IPS-20b (cell line): Measurements from ENCODE around the gene COL20A1.
"Not testable (repeated sequence)": the region's sequence is repeated elsewhere in the genome, so short reads cannot be mapped to it uniquely, and the experiment has no call there.

Experiments used
- H3K27ac ChIP-seq: one replicate; pipeline ENCODE4 v1.5.1; 2013; ENCODE audit warnings: low read length
- H3K27me3 ChIP-seq: 2 replicates; pipeline ENCODE4 v1.6.1; 2013; ENCODE audit warnings: mild to moderate bottlenecking, low read length, inconsistent platforms; ENCODE audit not compliant: insufficient read depth
- H3K36me3 ChIP-seq: 2 replicates; pipeline ENCODE4 v1.6.1; 2013; ENCODE audit warnings: low read depth, mild to moderate bottlenecking, inconsistent platforms, low read length, moderate library complexity; ENCODE audit not compliant: insufficient read depth
- H3K4me1 ChIP-seq: 2 replicates; pipeline ENCODE4 v1.6.1; 2013; ENCODE audit warnings: mild to moderate bottlenecking, control low read depth, inconsistent platforms, low read length, moderate library complexity; ENCODE audit not compliant: insufficient read depth
- H3K4me3 ChIP-seq: 2 replicates; pipeline ENCODE4 v1.5.1; 2013; ENCODE audit warnings: mild to moderate bottlenecking, low read length, inconsistent platforms
- H3K9ac ChIP-seq: 2 replicates; pipeline ENCODE4 v1.6.1; 2013; ENCODE audit warnings: low read depth, mild to moderate bottlenecking, inconsistent platforms, low read length, moderate library complexity
- H3K9me3 ChIP-seq: 2 replicates; pipeline ENCODE4 v1.6.1; 2013; ENCODE audit warnings: mild to moderate bottlenecking, low read depth, low read length, inconsistent platforms; ENCODE audit not compliant: insufficient read depth

The COL20A1 gene

DNA sequence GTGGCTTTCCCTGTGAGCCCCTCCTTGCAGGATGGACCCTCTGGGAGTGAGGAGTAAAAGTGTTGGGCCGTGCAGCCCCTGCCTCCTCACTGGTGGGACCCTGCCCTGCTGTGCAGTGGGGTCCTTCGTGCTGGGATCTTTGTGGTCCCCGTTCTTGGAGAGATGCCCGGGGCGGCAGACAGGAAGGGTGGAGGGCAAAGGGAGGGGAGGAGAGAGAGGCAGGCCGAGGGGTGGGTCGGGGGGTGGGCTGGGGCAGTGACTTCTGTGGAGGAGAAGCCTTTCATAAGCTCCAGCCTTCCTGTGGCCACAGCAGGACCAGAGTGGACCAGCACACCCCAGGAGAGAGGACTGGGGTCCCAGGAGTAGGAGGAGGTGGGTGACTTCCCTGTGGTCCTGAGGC, at the start of gene COL20A1:
COL20A1 (plus strand) TSS at position 283 of the 400 bp plus-strand sequence. CDS start 1,922 bp downstream, outside the sequence.
- no peak within 1 kb of the TSS for H3K27ac ChIP-seq
- H3K4me1 ChIP-seq = peaks cover 6% of the 10 kb centered on the region; the same call in 1 of the 2 replicates
- no peaks in the 10 kb centered on the region for H3K9me3 ChIP-seq
- peaks cover 20% of the 10 kb centered on the region for H3K27me3 ChIP-seq
- no peak within 1 kb of the TSS for H3K4me3 ChIP-seq
- H3K9ac ChIP-seq = no peak within 1 kb of the TSS
- peaks cover 15% of the 10 kb centered on the region for H3K36me3 ChIP-seq

DNA sequence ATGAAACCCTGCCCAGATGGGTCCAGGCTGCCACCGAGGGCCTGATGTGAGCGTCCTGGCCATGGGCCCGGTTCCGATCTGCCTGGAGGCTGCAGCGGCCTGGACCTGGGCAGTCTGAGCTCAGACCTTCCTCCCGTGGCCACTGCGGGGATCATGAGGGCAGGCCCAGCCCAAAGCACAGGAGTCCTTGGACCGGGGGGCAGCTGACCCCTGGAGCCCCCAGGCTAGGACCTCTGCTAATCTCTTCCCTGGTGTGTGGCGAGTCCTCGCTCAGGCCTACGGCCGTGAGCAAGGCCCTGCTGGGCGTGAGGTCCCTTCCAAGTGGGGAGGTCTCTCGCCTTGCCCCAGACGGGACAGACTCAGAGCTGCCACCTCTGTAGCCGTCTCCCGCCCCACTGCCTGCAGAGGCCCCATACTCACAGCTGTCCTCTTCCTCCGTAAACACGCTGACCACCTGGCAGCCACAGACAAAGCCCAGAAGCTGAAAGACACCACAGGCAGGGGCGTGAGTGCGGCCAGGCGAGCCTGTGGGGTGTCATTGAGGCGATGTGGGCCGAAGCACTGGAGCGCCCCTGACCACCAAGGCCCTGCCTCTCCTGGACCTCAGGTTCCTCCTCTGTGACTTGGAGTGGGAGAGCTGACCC, 49.3 kb upstream of the COL20A1 start:
- Histone ChIP-seq H3K9me3 (no peaks in the 10 kb centered on the region), H3K9ac (no peak overlapping the region), H3K4me3 (no peak overlapping the region), H3K27me3 (peaks cover 20% of the 10 kb centered on the region), H3K36me3 (no peaks in the 10 kb centered on the region), H3K4me1 (peaks cover 5% of the 10 kb centered on the region; the same call in 1 of the 2 replicates), H3K27ac (no peak overlapping the region)

DNA sequence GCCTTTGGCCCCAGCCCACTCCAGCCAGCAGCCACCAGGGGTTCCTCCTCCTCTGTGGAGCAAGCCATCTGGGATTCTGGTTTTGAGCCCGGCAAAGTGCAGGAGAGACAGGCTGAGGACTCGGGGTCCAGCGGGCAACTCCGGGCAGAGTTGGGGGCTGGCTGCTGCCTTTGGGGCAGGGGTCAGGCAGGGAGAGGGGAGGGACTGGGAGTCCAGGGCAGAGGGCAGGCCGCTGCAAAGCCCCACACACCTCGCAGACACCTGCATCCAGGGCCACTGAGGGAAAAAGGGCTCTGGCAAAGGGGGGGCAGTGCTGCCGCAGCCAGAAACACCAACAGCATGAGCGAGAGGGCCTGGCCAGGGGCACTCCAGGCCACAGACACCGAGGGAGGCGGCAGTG, 48.5 kb upstream of the COL20A1 start:
- Histone ChIP-seq H3K36me3 (no peaks in the 10 kb centered on the region), H3K9me3 (no peaks in the 10 kb centered on the region), H3K27me3 (peaks cover 20% of the 10 kb centered on the region), H3K4me1 (peaks cover 5% of the 10 kb centered on the region; the same call in 1 of the 2 replicates), H3K9ac (no peak overlapping the region), H3K4me3 (no peak overlapping the region), H3K27ac (no peak overlapping the region)

DNA sequence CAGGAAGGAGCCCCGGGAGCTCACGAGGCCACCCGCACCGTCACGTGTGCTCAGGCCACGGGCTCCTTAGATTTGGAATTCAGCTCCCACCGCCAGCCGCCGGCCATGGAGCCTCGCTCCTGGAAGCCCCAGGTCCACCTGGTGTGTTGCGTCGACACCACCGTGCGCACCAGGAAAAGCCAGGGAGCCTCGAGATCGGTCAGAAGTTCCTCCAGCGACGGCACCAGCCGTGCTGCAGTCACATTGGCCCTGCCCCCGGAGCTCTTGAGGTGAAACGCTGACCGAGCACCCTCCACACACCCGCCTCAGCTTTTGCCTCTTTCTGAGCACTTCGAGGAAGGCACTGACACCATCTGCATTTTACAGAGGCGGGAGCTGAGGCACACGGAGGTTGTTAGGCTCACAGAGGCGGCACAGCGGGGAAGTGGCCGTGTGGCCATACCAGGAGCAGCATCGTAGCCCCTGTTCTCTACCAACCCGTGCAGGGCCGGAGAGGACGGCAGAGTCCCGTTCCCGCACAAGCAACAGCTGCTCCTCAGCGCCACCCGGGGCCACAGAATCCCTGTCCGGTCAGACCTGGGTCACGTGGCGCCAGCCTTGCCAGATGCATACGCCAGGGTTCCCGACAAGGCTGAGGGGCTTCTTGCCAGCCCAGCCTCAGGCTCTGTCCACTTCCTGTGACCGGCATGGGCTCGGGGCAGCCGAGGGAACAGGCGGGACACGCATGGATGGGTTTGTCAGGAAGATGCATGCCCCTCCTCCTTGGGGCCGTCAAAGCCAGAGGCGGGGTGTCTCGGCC, 46.3 kb upstream of the COL20A1 start:
- Histone ChIP-seq H3K27me3 (peaks cover 21% of the 10 kb centered on the region), H3K9ac (no peak overlapping the region), H3K4me3 (no peak overlapping the region; the same call in 1 of the 2 replicates), H3K27ac (no peak overlapping the region), H3K9me3 (no peaks in the 10 kb centered on the region), H3K36me3 (no peaks in the 10 kb centered on the region), H3K4me1 (peaks cover 5% of the 10 kb centered on the region; the same call in 1 of the 2 replicates)

DNA sequence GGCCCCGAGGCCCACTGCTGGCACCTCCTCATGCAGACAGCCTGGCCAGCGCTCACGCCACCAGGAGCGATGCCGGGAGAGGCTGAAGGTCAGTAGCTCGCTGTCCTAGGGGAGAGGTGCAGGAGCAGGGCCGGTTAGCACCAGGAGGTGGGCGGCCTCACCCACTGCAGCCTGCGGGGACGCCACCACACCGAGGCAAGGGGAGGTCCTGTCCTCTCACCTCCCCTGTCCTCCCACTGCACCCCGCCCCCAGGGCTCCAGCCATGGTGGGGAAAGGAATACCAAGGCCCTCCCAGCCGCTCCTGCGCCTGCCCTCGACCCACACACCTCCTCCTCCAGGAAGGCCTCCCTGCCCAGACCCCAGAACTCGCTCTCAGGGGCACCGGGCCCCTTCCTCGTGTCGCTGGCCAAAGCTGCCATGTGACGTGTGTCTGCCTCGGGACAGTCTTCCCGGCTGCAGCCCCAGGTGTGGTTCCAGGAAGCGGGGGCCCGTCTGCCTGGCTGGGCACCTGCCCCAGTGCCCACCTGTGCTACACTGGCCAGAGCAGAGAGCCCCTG, 45.2 kb upstream of the COL20A1 start:
- peaks cover 31% of the 10 kb centered on the region for H3K27me3 ChIP-seq
- no peaks in the 10 kb centered on the region for H3K36me3 ChIP-seq
- no peak overlapping the region for H3K9ac ChIP-seq
- H3K4me1 ChIP-seq = peaks cover 5% of the 10 kb centered on the region; the same call in 1 of the 2 replicates
- H3K9me3 ChIP-seq = no peaks in the 10 kb centered on the region
- H3K27ac ChIP-seq = no peak overlapping the region
- H3K4me3 ChIP-seq = no peak overlapping the region

DNA sequence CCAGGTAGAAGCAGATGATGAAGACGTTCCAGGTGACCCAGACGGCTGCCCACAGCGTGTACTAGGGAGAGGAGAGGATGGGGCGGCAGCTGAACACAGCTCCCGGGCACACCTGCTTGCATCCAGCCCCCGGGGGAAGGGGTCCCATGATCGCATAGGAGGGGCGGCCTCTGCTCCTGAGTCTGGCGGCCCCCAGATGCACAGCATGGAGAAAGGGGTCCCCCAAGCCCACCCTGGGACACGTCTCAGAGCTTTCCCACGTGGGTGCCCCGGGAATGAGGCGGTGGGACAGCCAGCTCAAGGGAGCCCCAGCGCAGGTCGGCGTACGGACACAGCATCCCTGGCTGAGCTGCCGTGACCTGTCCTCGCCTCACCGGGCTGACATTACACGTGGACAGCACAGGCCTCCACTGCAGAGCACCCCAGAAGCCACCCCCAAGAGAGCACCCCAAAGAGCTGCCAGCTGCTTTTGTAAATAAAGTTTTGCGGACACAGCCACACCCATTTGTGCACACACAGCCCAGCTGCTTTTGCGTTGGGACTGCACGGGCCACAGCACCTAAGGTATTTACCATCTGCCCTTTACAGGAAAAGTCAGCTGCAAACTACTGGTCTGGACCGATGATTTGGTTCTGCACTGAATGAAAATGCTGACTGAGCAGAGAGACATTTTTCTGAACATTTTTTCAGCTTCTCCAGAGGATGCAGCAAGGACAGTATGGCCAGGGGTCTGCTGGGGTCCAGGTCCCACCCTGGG, 44.0 kb upstream of the COL20A1 start:
- no peak overlapping the region for H3K4me3 ChIP-seq
- peaks cover 40% of the 10 kb centered on the region for H3K27me3 ChIP-seq
- no peaks in the 10 kb centered on the region for H3K36me3 ChIP-seq
- no peak overlapping the region for H3K27ac ChIP-seq
- H3K9me3 ChIP-seq = no peaks in the 10 kb centered on the region
- H3K9ac ChIP-seq = no peak overlapping the region
- peaks cover 8% of the 10 kb centered on the region; the same call in 1 of the 2 replicates for H3K4me1 ChIP-seq

DNA sequence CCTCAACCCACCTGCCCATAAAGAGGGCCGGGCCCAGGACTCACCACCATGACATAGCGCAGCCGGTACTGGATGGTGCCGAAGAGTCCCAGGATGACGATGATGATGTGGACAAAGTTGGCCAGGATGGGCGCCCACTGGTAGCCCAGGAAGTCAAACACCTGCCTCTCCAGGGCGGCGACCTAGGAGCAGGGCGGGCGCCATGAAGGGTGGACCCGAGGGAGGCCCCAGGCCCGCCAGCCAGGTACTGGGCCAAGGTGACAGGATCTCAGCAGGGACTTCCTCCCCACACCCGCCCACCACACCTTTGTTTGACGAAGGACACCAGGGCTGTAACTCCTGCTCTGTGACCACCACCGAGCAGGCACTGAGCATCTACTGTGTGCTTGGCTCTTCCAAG, 43.1 kb upstream of the COL20A1 start:
- Histone ChIP-seq H3K27ac (no peak overlapping the region), H3K27me3 (peaks cover 44% of the 10 kb centered on the region), H3K36me3 (no peaks in the 10 kb centered on the region), H3K9ac (no peak overlapping the region), H3K4me3 (no peak overlapping the region), H3K4me1 (peaks cover 8% of the 10 kb centered on the region; the same call in 1 of the 2 replicates), H3K9me3 (no peaks in the 10 kb centered on the region)

DNA sequence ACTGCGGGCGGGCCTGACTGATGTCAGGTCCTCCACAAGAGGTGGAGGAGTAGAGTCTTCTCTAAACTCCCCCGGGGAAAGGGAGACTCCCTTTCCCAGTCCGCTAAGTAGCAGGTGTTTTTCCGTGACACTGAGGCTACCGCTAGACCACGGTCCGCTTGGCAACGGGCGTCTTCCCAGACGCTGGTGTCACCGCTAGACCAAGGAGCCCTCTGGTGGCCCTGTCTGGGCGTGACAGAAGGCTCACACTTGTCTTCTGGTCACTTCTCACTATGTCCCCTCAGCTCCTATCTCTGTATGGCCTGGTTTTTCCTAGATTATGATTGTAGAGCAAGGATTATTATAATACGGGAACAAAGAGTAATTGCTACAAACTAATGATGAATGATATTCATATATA, 41.6 kb upstream of the COL20A1 start:
- not testable (repeated sequence) for H3K9me3 ChIP-seq, H3K27ac ChIP-seq, H3K36me3 ChIP-seq, H3K9ac ChIP-seq, H3K4me3 ChIP-seq
- Histone ChIP-seq H3K27me3 (peaks cover 50% of the 10 kb centered on the region), H3K4me1 (peaks cover 13% of the 10 kb centered on the region; the same call in 1 of the 2 replicates)

DNA sequence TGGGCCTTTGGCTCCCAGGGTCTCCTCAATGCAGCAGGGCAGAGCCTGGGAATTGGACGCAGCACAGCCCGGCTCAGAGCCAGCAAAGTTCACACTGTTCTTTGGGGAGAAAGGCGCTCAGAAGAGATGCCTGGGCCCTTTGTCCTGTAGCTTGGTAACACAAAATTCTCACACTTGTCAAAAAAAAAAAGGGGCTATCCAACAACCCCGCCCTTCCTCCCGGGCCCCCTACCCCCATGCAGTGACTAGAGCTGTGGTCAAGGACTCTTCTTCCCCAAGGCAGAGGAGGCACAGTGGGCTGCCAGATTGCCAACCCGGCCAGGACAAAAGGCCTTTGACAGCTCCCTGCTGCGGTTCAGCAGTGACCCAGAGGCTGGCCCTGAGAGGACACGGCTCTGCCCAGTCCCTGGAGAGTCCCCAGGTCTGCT, 40.7 kb upstream of the COL20A1 start:
- H3K9me3 ChIP-seq = no peaks in the 10 kb centered on the region
- peaks cover 9% of the 10 kb centered on the region; the same call in 1 of the 2 replicates for H3K4me1 ChIP-seq
- H3K36me3 ChIP-seq = no peaks in the 10 kb centered on the region
- H3K27me3 ChIP-seq = peaks cover 48% of the 10 kb centered on the region
- H3K4me3 ChIP-seq = no peak overlapping the region
- H3K9ac ChIP-seq = no peak overlapping the region
- no peak overlapping the region for H3K27ac ChIP-seq

DNA sequence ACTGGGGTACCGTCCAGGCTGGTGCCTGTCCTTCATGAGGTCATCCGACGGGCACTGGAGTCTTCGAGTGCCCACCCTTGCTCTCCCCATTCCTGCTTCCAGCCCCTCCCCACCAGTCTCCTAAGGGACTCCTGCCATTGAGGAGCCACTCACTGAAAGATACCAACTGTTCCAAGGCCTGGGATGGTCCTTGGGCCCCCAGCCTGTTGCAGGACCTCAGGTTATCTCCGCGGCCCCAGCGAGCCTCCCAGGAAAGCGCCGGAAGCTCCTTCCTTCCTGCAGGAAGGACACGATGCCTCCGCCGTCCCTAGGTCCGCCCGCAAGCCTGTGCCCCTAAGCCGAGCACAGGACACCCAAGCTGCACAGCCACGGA, 39.9 kb upstream of the COL20A1 start:
- Histone ChIP-seq H3K9me3 (no peaks in the 10 kb centered on the region), H3K27ac (no peak overlapping the region), H3K4me1 (peaks cover 9% of the 10 kb centered on the region; the same call in 1 of the 2 replicates), H3K4me3 (peak overlapping the region; percentile 63; the same call in 1 of the 2 replicates), H3K9ac (peak overlapping the region; percentile 27; the same call in 1 of the 2 replicates), H3K27me3 (peaks cover 45% of the 10 kb centered on the region), H3K36me3 (no peaks in the 10 kb centered on the region)
